B cell (primary cell): ENCODE results near the gene DPEP2. TPM values are rescaled to one million over a fixed set of nuclear protein-coding genes. Genes with fewer than 3 reads are reported as not detected.
A peak's percentile ranks its signal among the peaks of the same experiment; 100 is the strongest.

Experiments used
- ATAC-seq: fragments of 200-7000 bp; cut with Tn5 transposase; one replicate; pipeline ENCODE4 v1.10.0; 2021; ENCODE audit warnings: low read depth, mild to moderate bottlenecking, moderate number of reproducible peaks, moderate library complexity
- CTCF ChIA-PET: fragments of 350-600 bp; sonication (Branson Sonifier 250); formaldehyde crosslinking; loops from one replicate; lab custom pipeline; 2021; ENCODE audit warnings: antibody characterized with exemption, inconsistent platforms; lab: Charles Lee
- POLR2A ChIA-PET: fragments of 350-600 bp; sonication (Branson Sonifier 250); formaldehyde crosslinking; loops from one replicate; lab custom pipeline; 2021; ENCODE audit warnings: antibody characterized with exemption; lab: Charles Lee
- DNase-seq: peaks from one replicate; pipeline ENCODE4 v3.0.0; 2013
- H2AFZ ChIP-seq: 2 replicates; pipeline ENCODE4 v1.6.1; 2012; ENCODE audit warnings: mild to moderate bottlenecking, low read depth, low read length; ENCODE audit not compliant: insufficient read depth, poor library complexity, severe bottlenecking
- H3K27ac ChIP-seq, 2 donors: 1 replicate in 1 of 2; 2 replicates in 1 of 2; pipeline ENCODE4 v1.5.1; 2012 to 2013; ENCODE audit warnings: low read length in 2 of 2, mild to moderate bottlenecking in 2 of 2, moderate library complexity in 1 of 2
- H3K27me3 ChIP-seq, 4 experiments: fragments of 200-600 bp in 1 of 4; sonication (generic) in 1 of 4; replicated peaks in 1 of 4; 1 replicate in 2 of 4; 2 replicates in 2 of 4; pipeline versions ENCODE4 v1.6.1 to v1.7.0; 2013 to 2016; ENCODE audit warnings: low read length in 3 of 4, mild to moderate bottlenecking in 2 of 4, mixed read lengths in 1 of 4, moderate library complexity in 1 of 4; ENCODE audit not compliant: insufficient read depth in 4 of 4, control insufficient read depth in 3 of 4; ENCODE audit errors: control extremely low read depth in 1 of 4
- H3K36me3 ChIP-seq, 2 experiments: replicated peaks in 1 of 2; 1 replicate in 1 of 2; 2 replicates in 1 of 2; pipeline versions ENCODE4 v1.6.1 to v1.7.1; 2013; ENCODE audit warnings: low read length in 1 of 2; ENCODE audit not compliant: insufficient read depth in 2 of 2, control insufficient read depth in 1 of 2; ENCODE audit errors: control extremely low read depth in 1 of 2, extremely low read depth in 1 of 2
- H3K4me1 ChIP-seq, 2 donors: fragments of 200-600 bp in 1 of 2; sonication (generic) in 1 of 2; 1 replicate in 1 of 2; 2 replicates in 1 of 2; pipeline versions ENCODE4 v1.5.1 to v1.6.1; 2013 to 2017; ENCODE audit warnings: low read length in 2 of 2; ENCODE audit not compliant: control insufficient read depth in 2 of 2, insufficient read depth in 2 of 2
- H3K4me2 ChIP-seq: replicated peaks from 2 replicates; pipeline ENCODE3; 2012; ENCODE audit warnings: mild to moderate bottlenecking, low read depth, low read length; ENCODE audit not compliant: poor library complexity, severe bottlenecking
- H3K4me3 ChIP-seq, 5 experiments: fragments of 200-600 bp in 1 of 5; sonication (generic) in 1 of 5; 1 replicate in 3 of 5; 2 replicates in 2 of 5; pipeline versions ENCODE4 v1.5.1 to v1.7.0; 2011 to 2016; ENCODE audit warnings: low read length in 4 of 5, mild to moderate bottlenecking in 4 of 5, low read depth in 2 of 5, control low read depth in 1 of 5, moderate library complexity in 1 of 5; ENCODE audit not compliant: insufficient read depth in 1 of 5; ENCODE audit errors: control extremely low read depth in 1 of 5, extremely low read depth in 1 of 5
- H3K79me2 ChIP-seq: fragments of 200-600 bp; sonication (generic); one replicate; pipeline ENCODE4 v1.6.0; 2016; ENCODE audit warnings: low read length; ENCODE audit not compliant: control insufficient read depth, insufficient read depth
- H3K9ac ChIP-seq: fragments of 200-600 bp; sonication (generic); 2 replicates; pipeline ENCODE4 v1.6.1; 2017; ENCODE audit warnings: mild to moderate bottlenecking, low read length, moderate library complexity
- H3K9me3 ChIP-seq, 3 donors: one replicate each; pipeline versions ENCODE4 v1.6.1 to v1.7.1; 2013; ENCODE audit warnings: low read length in 2 of 3; ENCODE audit not compliant: control insufficient read depth in 2 of 3, insufficient read depth in 1 of 3; ENCODE audit errors: control extremely low read depth in 1 of 3
- H4K20me1 ChIP-seq: 2 replicates; pipeline ENCODE4 v1.6.0; 2012; ENCODE audit warnings: mild to moderate bottlenecking, low read length; ENCODE audit not compliant: insufficient read depth, control insufficient read depth, poor library complexity, severe bottlenecking
- H3K27ac Mint-ChIP-seq: one replicate; pipeline ENCODE4 v1.8.0; 2021; ENCODE audit warnings: mixed read lengths
- H3K27me3 Mint-ChIP-seq: one replicate; pipeline ENCODE4 v1.8.0; 2021; ENCODE audit warnings: mixed read lengths
- H3K4me1 Mint-ChIP-seq: one replicate; pipeline ENCODE4 v1.8.0; 2021; ENCODE audit warnings: mixed read lengths
- H3K4me3 Mint-ChIP-seq: one replicate; pipeline ENCODE4 v1.8.0; 2021; ENCODE audit warnings: mixed read lengths
- H3K9me3 Mint-ChIP-seq: one replicate; pipeline ENCODE4 v1.8.0; 2022; ENCODE audit warnings: mixed read lengths; ENCODE audit not compliant: insufficient read depth
- EZH2 ChIP-seq: IDR thresholded peaks from 2 replicates; pipeline ENCODE4 v1.6.1; 2012; ENCODE audit warnings: borderline replicate concordance, low read depth, mild to moderate bottlenecking, moderate library complexity, low read length; ENCODE audit not compliant: insufficient read depth, poor library complexity, severe bottlenecking
- WGBS: methylation state at CpG from one replicate; pipeline ENCODE4 v1.1.5; 2013; ENCODE audit warnings: missing lambda C conversion rate; ENCODE audit not compliant: insufficient coverage; 5-methylcytosine and 5-hydroxymethylcytosine counted together
- intact Hi-C: fragments of 100-400 bp; cut with micrococcal nuclease; formaldehyde crosslinking; loops from one replicate; pipeline ENCODE4 v1.10.0; 2022
- polyA plus RNA-seq: library from polyadenylated mRNA; depleted of rRNA; stranded (reverse); fragments of >200 nt; gene quantifications from 2 replicates; pipeline ENCODE4 v1.2.3, GENCODE V29; 2012
- total RNA-seq, 2 donors: library from RNA; stranded (reverse); fragments of 120-200 nt in 1 of 2; gene quantifications; 1 replicate in 1 of 2; 2 replicates in 1 of 2; pipeline versions ENCODE4 v1.2.3 to v1.2.4, GENCODE V29; 2013 to 2022
- TF ChIP-seq, protein P1 (sequence below): fragments of 200-600 bp; IDR thresholded peaks from one replicate; pipeline ENCODE4 v1.8.0; 2022; ENCODE audit warnings: antibody characterized with exemption, mild to moderate bottlenecking

DPEP2 gene
- total and polyA plus RNA-seq, 2 donors (not counting 1 experiment from before 2014, with no cell fraction given): 123 to 150 TPM

DNA sequence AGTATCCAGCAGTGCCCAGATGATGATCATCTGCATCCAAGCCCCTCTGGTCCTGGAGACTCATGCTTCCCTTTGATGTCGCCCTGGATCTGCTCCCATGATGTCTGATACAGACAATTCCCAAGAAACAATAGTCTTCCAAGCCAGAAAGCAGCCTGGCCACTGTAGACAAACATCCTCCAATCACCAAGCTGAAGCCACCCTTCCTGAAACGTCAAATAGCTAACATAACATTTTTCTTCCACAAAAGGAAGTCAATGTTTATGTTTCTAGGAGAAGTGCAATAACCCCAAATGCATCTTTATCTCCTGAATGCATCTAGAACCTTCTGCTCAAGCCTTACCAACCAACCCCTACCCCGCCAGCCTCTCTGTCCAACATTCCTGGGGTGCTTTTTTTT is 1.2 kb upstream of the DPEP2 start:
- Histone ChIP-seq H3K27ac (peak overlapping the region; percentile 73 to 76), H3K27me3 (no peaks in the 10 kb centered on the region), H3K9me3 (peaks cover 0 to 14% (median 0%) of the 10 kb centered on the region in 3 donors), H2AFZ (peak overlapping the region; percentile 55), H4K20me1 (no peaks in the 10 kb centered on the region), H3K4me1 (peaks cover 57 to 72% of the 10 kb centered on the region in 2 donors), H3K9ac (peak overlapping the region; percentile 66), H3K36me3 (peaks cover 0 to 3% of the 10 kb centered on the region in 2 experiments), H3K4me2 (peak overlapping the region; percentile 70), H3K79me2 (peaks cover 33% of the 10 kb centered on the region), H3K4me3 (peak overlapping the region in 2 of 5 experiments; percentile 21 to 64)
- no peak for ATAC-seq
- Mint-ChIP-seq H3K4me3 (peak overlapping the region; percentile 91), H3K4me1 (peaks cover 65% of the 10 kb centered on the region), H3K27me3 (no peaks in the 10 kb centered on the region), H3K27ac (peak overlapping the region; percentile 94), H3K9me3 (no peaks in the 10 kb centered on the region)
- CTCF ChIA-PET: interaction anchor here (0.6 to 28.7 kb wide), 6 partner anchors 9 to 479 kb away, joined by 3 to 320 read pairs (median 4); partner anchors contain the start of genes DDX28 and DUS2
- TF ChIP-seq, protein P1, sequence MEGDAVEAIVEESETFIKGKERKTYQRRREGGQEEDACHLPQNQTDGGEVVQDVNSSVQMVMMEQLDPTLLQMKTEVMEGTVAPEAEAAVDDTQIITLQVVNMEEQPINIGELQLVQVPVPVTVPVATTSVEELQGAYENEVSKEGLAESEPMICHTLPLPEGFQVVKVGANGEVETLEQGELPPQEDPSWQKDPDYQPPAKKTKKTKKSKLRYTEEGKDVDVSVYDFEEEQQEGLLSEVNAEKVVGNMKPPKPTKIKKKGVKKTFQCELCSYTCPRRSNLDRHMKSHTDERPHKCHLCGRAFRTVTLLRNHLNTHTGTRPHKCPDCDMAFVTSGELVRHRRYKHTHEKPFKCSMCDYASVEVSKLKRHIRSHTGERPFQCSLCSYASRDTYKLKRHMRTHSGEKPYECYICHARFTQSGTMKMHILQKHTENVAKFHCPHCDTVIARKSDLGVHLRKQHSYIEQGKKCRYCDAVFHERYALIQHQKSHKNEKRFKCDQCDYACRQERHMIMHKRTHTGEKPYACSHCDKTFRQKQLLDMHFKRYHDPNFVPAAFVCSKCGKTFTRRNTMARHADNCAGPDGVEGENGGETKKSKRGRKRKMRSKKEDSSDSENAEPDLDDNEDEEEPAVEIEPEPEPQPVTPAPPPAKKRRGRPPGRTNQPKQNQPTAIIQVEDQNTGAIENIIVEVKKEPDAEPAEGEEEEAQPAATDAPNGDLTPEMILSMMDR: no peak
- TF ChIP-seq EZH2: no peak
- WGBS: 74% methylated on average over 2 of the region's 3 CpGs
- intact Hi-C loops: no loop called here
- POLR2A ChIA-PET: interaction anchor here (0.7 to 3.5 kb wide), 6 partner anchors 13 to 91 kb away, joined by 3 to 27 read pairs (median 5); partner anchors contain the start of genes DDX28, DUS2 and PSMB10
- no peak for DNase-seq

DNA sequence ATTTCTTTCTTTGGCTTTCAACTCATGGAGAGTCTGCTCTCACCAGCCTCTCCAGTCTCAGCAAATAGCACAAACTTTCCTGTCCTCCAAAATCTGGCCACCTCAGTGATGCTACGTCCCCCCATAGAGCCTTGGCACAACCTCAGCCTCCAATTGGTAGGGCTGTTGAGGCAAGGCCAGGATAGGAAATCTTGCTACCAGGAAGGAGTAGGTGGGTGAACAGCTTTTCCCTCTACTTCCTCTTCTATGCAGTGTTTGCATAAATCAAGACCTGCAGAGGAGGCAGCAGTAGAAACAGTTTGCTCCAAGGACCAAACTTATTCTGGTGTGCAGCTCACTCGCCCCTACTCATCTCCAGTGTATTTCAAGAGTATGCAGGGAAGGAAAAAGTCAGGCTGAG is 701 bp upstream of the DPEP2 start:
- peak overlapping the region in 4 of 5 experiments; percentile 21 to 85 (median 58) for H3K4me3 ChIP-seq
- Mint-ChIP-seq H3K27me3 (no peaks in the 10 kb centered on the region), H3K4me3 (peak overlapping the region; percentile 91), H3K27ac (peak overlapping the region; percentile 94), H3K4me1 (peaks cover 66% of the 10 kb centered on the region), H3K9me3 (no peaks in the 10 kb centered on the region)
- TF ChIP-seq, protein P1: no peak
- TF ChIP-seq EZH2: no peak
- H3K9me3 ChIP-seq: peaks cover 0 to 14% (median 0%) of the 10 kb centered on the region in 3 donors
- ATAC-seq (peak; percentile 19), DNase-seq (peak; percentile 60)
- peak overlapping the region; percentile 55 for H2AFZ ChIP-seq
- H3K36me3 ChIP-seq: peaks cover 0 to 5% of the 10 kb centered on the region in 2 experiments
- no peaks in the 10 kb centered on the region for H3K27me3 ChIP-seq
- H3K4me1 ChIP-seq: peaks cover 57 to 72% of the 10 kb centered on the region in 2 donors
- peak overlapping the region; percentile 66 for H3K9ac ChIP-seq
- H3K27ac ChIP-seq: peak overlapping the region; percentile 73 to 76
- peaks cover 33% of the 10 kb centered on the region for H3K79me2 ChIP-seq
- intact Hi-C loops: loop anchor here (2.0 kb wide), 1 partner anchor 289 kb away; no protein-coding TSS in a partner anchor
- WGBS: 0% methylated on average over 1 of the region's 2 CpGs
- no peaks in the 10 kb centered on the region for H4K20me1 ChIP-seq
- peak overlapping the region; percentile 70 for H3K4me2 ChIP-seq
- ChIA-PET CTCF (interaction anchor here (0.9 to 28.7 kb wide), 5 partner anchors 9 to 478 kb away, joined by 3 to 320 read pairs (median 4); partner anchors contain the start of genes DDX28 and DUS2), POLR2A (interaction anchor here (0.7 to 3.5 kb wide), 6 partner anchors 13 to 92 kb away, joined by 3 to 27 read pairs (median 5); partner anchors contain the start of genes DDX28, DUS2 and PSMB10)
